Neural progenitor cell (in vitro differentiated cells): Measurements from ENCODE around the gene PAPOLB. TPM values are rescaled to one million over a fixed set of nuclear protein-coding genes. Genes with fewer than 3 reads are reported as not detected.

ENCODE experiments used
- DNase-seq: peaks from one replicate; pipeline ENCODE4 v3.0.0-alpha.2; 2016; ENCODE audit warnings: low spot score
- H2AFZ ChIP-seq: fragments of 200-600 bp; sonication (generic); replicated peaks from 2 replicates; pipeline ENCODE4 v1.6.1; 2016; ENCODE audit warnings: antibody characterized with exemption
- H3F3A ChIP-seq: fragments of 200-600 bp; sonication (generic); 2 replicates; pipeline ENCODE4 v1.6.1; 2016; ENCODE audit warnings: antibody characterized with exemption, low read depth
- H3K27ac ChIP-seq: fragments of 200-600 bp; sonication (generic); 2 replicates; pipeline ENCODE4 v1.5.1; 2016; ENCODE audit warnings: mild to moderate bottlenecking
- H3K27me3 ChIP-seq: fragments of 200-600 bp; sonication (generic); 2 replicates; pipeline ENCODE4 v1.6.1; 2016; ENCODE audit warnings: mild to moderate bottlenecking, moderate library complexity
- H3K36me3 ChIP-seq: fragments of 200-600 bp; sonication (generic); 2 replicates; pipeline ENCODE4 v1.5.1; 2016
- H3K4me1 ChIP-seq: fragments of 200-600 bp; sonication (generic); 2 replicates; pipeline ENCODE4 v1.6.1; 2016; ENCODE audit warnings: mixed run types
- H3K4me2 ChIP-seq: fragments of 200-600 bp; sonication (generic); 2 replicates; pipeline ENCODE4 v1.6.1; 2016
- H3K4me3 ChIP-seq: fragments of 200-600 bp; sonication (generic); 2 replicates; pipeline ENCODE4 v1.5.1; 2016
- H3K79me2 ChIP-seq: fragments of 200-600 bp; sonication (generic); 2 replicates; pipeline ENCODE4 v1.6.1; 2016; ENCODE audit warnings: low read depth
- H3K9ac ChIP-seq: fragments of 200-600 bp; sonication (generic); 2 replicates; pipeline ENCODE4 v1.6.1; 2016
- H3K9me3 ChIP-seq: fragments of 200-600 bp; sonication (generic); 2 replicates; pipeline ENCODE4 v1.5.1; 2016; ENCODE audit warnings: low read depth
- H4K20me1 ChIP-seq: fragments of 200-600 bp; sonication (generic); 2 replicates; pipeline ENCODE4 v1.6.1; 2016; ENCODE audit warnings: low read depth
- H3K27ac Mint-ChIP-seq: 3 replicates; pipeline ENCODE4 v1.8.0; 2021; ENCODE audit warnings: mixed read lengths
- H3K27me3 Mint-ChIP-seq: 2 replicates; pipeline ENCODE4 v1.8.0; 2022; ENCODE audit warnings: low read depth, mild to moderate bottlenecking, inconsistent platforms, moderate library complexity, mixed read lengths; ENCODE audit not compliant: insufficient read depth
- H3K36me3 Mint-ChIP-seq: 3 replicates; pipeline ENCODE4 v1.8.0; 2021; ENCODE audit warnings: mixed read lengths
- H3K4me1 Mint-ChIP-seq: 3 replicates; pipeline ENCODE4 v1.8.0; 2021; ENCODE audit warnings: mixed read lengths
- H3K4me3 Mint-ChIP-seq: 3 replicates; pipeline ENCODE4 v1.8.0; 2021; ENCODE audit warnings: mild to moderate bottlenecking, moderate library complexity, mixed read lengths
- H3K9me3 Mint-ChIP-seq: 3 replicates; pipeline ENCODE4 v1.8.0; 2020; ENCODE audit warnings: mixed read lengths
- EZH2 ChIP-seq: fragments of 200-600 bp; sonication (generic); IDR thresholded peaks from 2 replicates; pipeline ENCODE4 v1.6.1; 2017; ENCODE audit warnings: antibody characterized with exemption, mild to moderate bottlenecking, moderate library complexity
- EZH2phosphoT487 ChIP-seq: fragments of 200-600 bp; sonication (generic); IDR thresholded peaks from 2 replicates; pipeline ENCODE4 v1.6.1; 2017; ENCODE audit warnings: antibody characterized with exemption
- total RNA-seq: library from RNA; depleted of rRNA; stranded (reverse); fragments of >200 nt; gene quantifications from 2 replicates; pipeline ENCODE4 v1.2.3, GENCODE V29; 2015; ENCODE audit warnings: low replicate concordance
- TF ChIP-seq, protein P1 (sequence below): fragments of 200-600 bp; sonication (generic); IDR thresholded peaks from 2 replicates; pipeline ENCODE4 v1.5.1; 2017; ENCODE audit warnings: antibody characterized with exemption, mild to moderate bottlenecking

Gene PAPOLB
- total RNA-seq, 1 donor from 2014 or later: not detected

DNA sequence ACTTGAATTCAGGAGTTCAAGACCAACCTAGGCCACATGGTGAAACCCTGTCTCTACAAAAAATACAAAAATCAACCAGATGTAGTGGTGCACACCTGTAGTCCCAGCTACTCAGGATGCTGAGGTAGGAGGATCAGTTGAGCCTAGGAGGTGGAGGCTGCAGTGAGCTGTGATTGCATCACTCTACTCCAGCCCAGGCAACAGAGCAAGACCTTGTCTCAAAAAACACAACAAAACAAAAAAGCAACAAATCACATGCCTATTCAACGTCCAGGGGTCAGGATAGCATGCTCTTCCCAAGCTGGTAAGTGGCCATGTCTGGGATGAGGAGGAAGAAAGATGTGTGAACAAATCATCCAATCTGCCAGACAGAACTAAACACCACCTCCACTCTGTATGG is 27.9 kb upstream of the PAPOLB start:
- no peaks in the 10 kb centered on the region for H3K9me3 ChIP-seq
- TF ChIP-seq EZH2 (no peak), EZH2phosphoT487 (no peak)
- TF ChIP-seq, protein P1, sequence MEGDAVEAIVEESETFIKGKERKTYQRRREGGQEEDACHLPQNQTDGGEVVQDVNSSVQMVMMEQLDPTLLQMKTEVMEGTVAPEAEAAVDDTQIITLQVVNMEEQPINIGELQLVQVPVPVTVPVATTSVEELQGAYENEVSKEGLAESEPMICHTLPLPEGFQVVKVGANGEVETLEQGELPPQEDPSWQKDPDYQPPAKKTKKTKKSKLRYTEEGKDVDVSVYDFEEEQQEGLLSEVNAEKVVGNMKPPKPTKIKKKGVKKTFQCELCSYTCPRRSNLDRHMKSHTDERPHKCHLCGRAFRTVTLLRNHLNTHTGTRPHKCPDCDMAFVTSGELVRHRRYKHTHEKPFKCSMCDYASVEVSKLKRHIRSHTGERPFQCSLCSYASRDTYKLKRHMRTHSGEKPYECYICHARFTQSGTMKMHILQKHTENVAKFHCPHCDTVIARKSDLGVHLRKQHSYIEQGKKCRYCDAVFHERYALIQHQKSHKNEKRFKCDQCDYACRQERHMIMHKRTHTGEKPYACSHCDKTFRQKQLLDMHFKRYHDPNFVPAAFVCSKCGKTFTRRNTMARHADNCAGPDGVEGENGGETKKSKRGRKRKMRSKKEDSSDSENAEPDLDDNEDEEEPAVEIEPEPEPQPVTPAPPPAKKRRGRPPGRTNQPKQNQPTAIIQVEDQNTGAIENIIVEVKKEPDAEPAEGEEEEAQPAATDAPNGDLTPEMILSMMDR: no peak
- no peak overlapping the region for H3K27ac ChIP-seq
- Mint-ChIP-seq H3K27ac (no peak overlapping the region), H3K36me3 (peaks cover 2% of the 10 kb centered on the region), H3K4me1 (no peaks in the 10 kb centered on the region), H3K9me3 (no peaks in the 10 kb centered on the region), H3K4me3 (no peak overlapping the region), H3K27me3 (peaks cover 9% of the 10 kb centered on the region)
- no peak for DNase-seq
- no peaks in the 10 kb centered on the region for H3K27me3 ChIP-seq
- H3K4me1 ChIP-seq: no peaks in the 10 kb centered on the region
- no peaks in the 10 kb centered on the region for H3K79me2 ChIP-seq
- no peak overlapping the region for H3K9ac ChIP-seq
- H2AFZ ChIP-seq: no peak overlapping the region
- H4K20me1 ChIP-seq: no peaks in the 10 kb centered on the region
- H3K4me2 ChIP-seq: no peak overlapping the region
- no peaks in the 10 kb centered on the region for H3F3A ChIP-seq
- H3K4me3 ChIP-seq: no peak overlapping the region
- H3K36me3 ChIP-seq: no peaks in the 10 kb centered on the region

DNA sequence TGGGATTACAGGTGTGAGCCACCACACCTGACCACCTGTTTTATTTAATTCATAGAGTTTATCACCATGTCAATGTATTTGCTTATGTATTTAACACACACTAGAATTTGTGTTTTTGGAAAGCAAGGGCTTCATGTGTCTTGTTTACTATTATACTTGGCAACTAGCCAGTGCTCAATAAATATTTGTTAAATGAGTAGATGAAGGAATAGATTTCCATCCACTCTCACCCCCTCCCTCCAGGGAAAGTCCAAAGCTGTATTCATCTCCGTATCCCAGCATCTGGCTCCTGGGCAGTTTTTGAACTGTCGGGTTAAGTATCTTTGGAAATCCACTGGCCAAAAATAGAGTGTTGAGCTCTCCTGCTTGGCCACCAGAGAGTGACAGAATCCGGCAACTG is 26.3 kb upstream of the PAPOLB start:
- Histone ChIP-seq H3K4me2 (no peak overlapping the region), H3K27me3 (peaks cover under 1% of the 10 kb centered on the region), H3K27ac (no peak overlapping the region), H3K9me3 (no peaks in the 10 kb centered on the region), H3K4me3 (no peak overlapping the region), H3K79me2 (no peaks in the 10 kb centered on the region), H4K20me1 (no peaks in the 10 kb centered on the region), H3F3A (peaks cover 3% of the 10 kb centered on the region), H2AFZ (no peak overlapping the region), H3K4me1 (no peaks in the 10 kb centered on the region), H3K9ac (no peak overlapping the region), H3K36me3 (no peaks in the 10 kb centered on the region)
- Mint-ChIP-seq H3K4me1 (no peaks in the 10 kb centered on the region), H3K27me3 (peaks cover 9% of the 10 kb centered on the region), H3K4me3 (no peak overlapping the region), H3K36me3 (no peaks in the 10 kb centered on the region), H3K9me3 (no peaks in the 10 kb centered on the region), H3K27ac (no peak overlapping the region)
- TF ChIP-seq, protein P1: no peak
- no peak for TF ChIP-seq EZH2phosphoT487
- TF ChIP-seq EZH2: no peak
- no peak for DNase-seq

DNA sequence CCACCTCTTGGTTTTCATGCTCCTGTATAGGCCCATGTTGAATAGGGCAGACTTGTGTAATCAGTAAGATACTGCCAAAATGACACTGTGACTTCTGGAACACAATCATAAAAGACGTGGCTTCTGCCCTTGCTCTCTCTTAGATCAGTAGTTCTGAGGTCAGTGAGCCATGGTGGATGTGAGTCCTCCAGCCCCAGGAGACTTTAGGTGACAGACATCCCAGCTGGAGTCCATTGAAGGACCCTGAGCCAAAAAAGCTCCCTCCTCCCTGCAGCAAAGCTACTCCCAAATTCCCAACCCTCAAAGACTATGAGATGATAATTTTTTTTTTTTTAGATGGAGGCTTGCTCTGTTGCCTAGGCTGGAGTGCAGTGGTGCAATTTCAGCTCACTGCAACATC is 24.8 kb upstream of the PAPOLB start:
- Histone ChIP-seq H3K4me3 (no peak overlapping the region), H3F3A (peaks cover 18% of the 10 kb centered on the region), H2AFZ (no peak overlapping the region), H3K9ac (no peak overlapping the region), H3K4me2 (no peak overlapping the region), H4K20me1 (no peaks in the 10 kb centered on the region), H3K27ac (no peak overlapping the region), H3K4me1 (peaks cover 5% of the 10 kb centered on the region), H3K9me3 (no peaks in the 10 kb centered on the region), H3K27me3 (peaks cover 14% of the 10 kb centered on the region), H3K36me3 (no peaks in the 10 kb centered on the region), H3K79me2 (no peaks in the 10 kb centered on the region)
- Mint-ChIP-seq H3K27ac (no peak overlapping the region), H3K4me3 (no peak overlapping the region), H3K9me3 (no peaks in the 10 kb centered on the region), H3K36me3 (no peaks in the 10 kb centered on the region), H3K27me3 (peaks cover 12% of the 10 kb centered on the region), H3K4me1 (peaks cover 12% of the 10 kb centered on the region)
- TF ChIP-seq, protein P1: no peak
- TF ChIP-seq EZH2 (no peak), EZH2phosphoT487 (no peak)
- DNase-seq: no peak
